Measurements from ENCODE around the gene TBCK. TPM values are rescaled to one million over a fixed set of nuclear protein-coding genes. Genes with fewer than 3 reads are reported as not detected.

The TBCK gene
- total and polyA plus RNA-seq, 9 of the 15 experiments (the other 6 are each of a cell fraction or from before 2014, with no cell fraction given): 5.3 to 26.6 (median 16.2) TPM

DNA sequence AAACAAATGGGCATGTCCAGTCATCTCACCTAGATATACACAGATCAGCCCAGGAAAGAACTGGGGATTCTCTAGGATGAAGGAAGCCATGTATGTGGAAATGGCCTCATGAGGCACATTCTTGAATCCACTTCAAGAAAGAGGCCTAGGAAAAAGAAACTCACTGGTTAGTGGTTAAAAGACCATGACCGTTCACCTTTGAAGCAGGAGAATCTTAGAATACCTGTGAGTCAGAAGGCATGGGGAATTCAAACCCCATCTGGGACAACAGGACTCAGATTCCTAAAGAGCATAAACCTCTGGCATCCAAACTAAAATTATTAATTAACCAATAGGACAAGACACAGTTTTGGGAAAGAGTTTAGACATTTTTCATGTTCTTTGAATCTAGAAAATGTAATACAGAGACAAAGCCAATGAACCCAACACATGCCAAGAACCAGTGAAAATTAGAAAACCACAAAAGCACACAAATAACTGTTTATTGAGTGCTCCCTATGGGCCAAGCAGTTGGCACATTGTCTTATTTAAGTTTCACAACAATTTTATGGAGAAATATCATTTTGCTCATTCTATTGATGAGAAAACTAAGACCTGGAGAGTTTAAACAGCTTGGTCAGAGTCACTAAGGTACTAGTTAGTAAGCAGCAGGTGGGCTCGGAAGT is 323.2 kb downstream of the TBCK start:
- no peak overlapping the region for H2AFZ ChIP-seq (ENCODE audit: low read depth, low read length)
- no peaks in the 10 kb centered on the region for H3K9me1 ChIP-seq (ENCODE audit: control insufficient read depth, insufficient read depth, low read length)
- in situ Hi-C loops (cut with MboI) (no loop called here), intact Hi-C loops (cut with micrococcal nuclease) (no loop called here)
- H3K27me3 ChIP-seq (ENCODE audit: control insufficient read depth in 2 of 2, insufficient read depth in 2 of 2, low read length in 2 of 2): no peaks in the 10 kb centered on the region; a peak in 1 of 5 replicates
- no peak overlapping the region for H3K27ac ChIP-seq (ENCODE audit: extremely low read depth, low read depth, low read length)
- ChIA-PET CTCF (ENCODE audit: low intra/inter-chr PET ratio) (no interaction called here), POLR2A (no interaction called here)
- H3K36me3 ChIP-seq (ENCODE audit: control insufficient read depth, insufficient read depth, low read length): no peaks in the 10 kb centered on the region
- H3K79me2 ChIP-seq (ENCODE audit: control insufficient read depth, insufficient read depth, low read length): no peaks in the 10 kb centered on the region
- no peak for ATAC-seq
- 14% methylated on average over 2 of the region's 2 CpGs for WGBS (ENCODE audit: insufficient coverage, low coverage, missing lambda C conversion rate)
- no peaks in the 10 kb centered on the region for H4K20me1 ChIP-seq (replicated peaks; ENCODE audit: control insufficient read depth, insufficient read depth, low read length)
- H3K4me2 ChIP-seq (ENCODE audit: insufficient read depth, low read length): no peak overlapping the region
- H3K9ac ChIP-seq (ENCODE audit: insufficient read depth in 1 of 2, low read depth in 2 of 2, low read length in 2 of 2): no peak overlapping the region
- no TSS peak for BruUV-seq (replicated peaks)
- no peak overlapping the region for H3K4me3 ChIP-seq
- peaks cover 3 to 8% of the 10 kb centered on the region in 2 experiments; a peak in 3 of 5 replicates for H3K4me1 ChIP-seq (replicated peaks in 1 of 2; ENCODE audit: control insufficient read depth in 2 of 2, insufficient read depth in 2 of 2, low read length in 2 of 2)
- no peaks in the 10 kb centered on the region for H3K9me3 ChIP-seq (replicated peaks; ENCODE audit: control insufficient read depth, insufficient read depth, low read depth, low read length)
- DNase-seq (ENCODE audit: extremely low read depth in 1 of 4, low spot score in 3 of 4): no peak
- FAIRE-seq: no peak
- TF ChIP-seq MGA (IDR thresholded peaks at IDR 0.05): no peak
- no peak for TF ChIP-seq JUND (IDR thresholded peaks at IDR 0.05; ENCODE audit: borderline replicate concordance, low read depth, low read length)
- TF ChIP-seq JUND (tag; IDR thresholded peaks at IDR 0.05; ENCODE audit: borderline replicate concordance, low read depth, low read length): no peak
- TF ChIP-seq C11orf30 (IDR thresholded peaks at IDR 0.05; ENCODE audit: low read depth): no peak
- no peak for TF ChIP-seq VEZF1 (CRISPR knock-in tag; IDR thresholded peaks at IDR 0.05)
- TF ChIP-seq KLF6 (CRISPR knock-in tag; IDR thresholded peaks at IDR 0.05; ENCODE audit: borderline replicate concordance): no peak

Data from K562 (cell line).